H1 (cell line): ENCODE results near the gene GINS2. TPM values are rescaled to one million over a fixed set of nuclear protein-coding genes. Genes with fewer than 3 reads are reported as not detected.

Experiments
- CTCF ChIA-PET: fragments of 300-600 bp; sonication (Branson Sonifier 250); formaldehyde crosslinking; loops from one replicate; lab custom pipeline; 2021; ENCODE audit not compliant: partially characterized antibody; lab: Charles Lee
- POLR2A ChIA-PET: fragments of 300-600 bp; sonication (Branson Sonifier 250); formaldehyde crosslinking; loops from one replicate; lab custom pipeline; 2021; ENCODE audit warnings: inconsistent platforms; ENCODE audit not compliant: partially characterized antibody; lab: Charles Lee
- DNase-seq, 2 experiments: peaks; one replicate each; pipeline versions ENCODE4 v3.0.0 to v3.0.0-alpha.2; 2010 to 2022; ENCODE audit warnings: low spot score in 2 of 2, low read depth in 1 of 2, mixed read lengths in 1 of 2
- FAIRE-seq: peaks from 2 replicates; lab custom pipeline; 2011; peaks lifted over from hg19 to GRCh38; lab: Jason Lieb, UNC
- H2AFZ ChIP-seq: 2 replicates; pipeline ENCODE4 v1.8.1; 2012; ENCODE audit warnings: low read length, inconsistent platforms
- H2AK5ac ChIP-seq: 2 replicates; pipeline ENCODE4 v1.6.1; 2013; ENCODE audit warnings: low read depth, low read length
- H2BK120ac ChIP-seq: replicated peaks from 2 replicates; pipeline ENCODE3; 2013; ENCODE audit warnings: low read depth, low read length, inconsistent platforms
- H2BK12ac ChIP-seq: 2 replicates; pipeline ENCODE4 v1.6.1; 2013; ENCODE audit warnings: low read depth, low read length
- H2BK15ac ChIP-seq: 2 replicates; pipeline ENCODE4 v1.6.1; 2013; ENCODE audit warnings: low read length
- H2BK20ac ChIP-seq: 2 replicates; pipeline ENCODE4 v1.6.1; 2013; ENCODE audit warnings: low read length
- H2BK5ac ChIP-seq: 2 replicates; pipeline ENCODE4 v1.6.1; 2013; ENCODE audit warnings: low read depth, low read length
- H3K14ac ChIP-seq: 2 replicates; pipeline ENCODE4 v1.6.1; 2013; ENCODE audit warnings: inconsistent platforms; ENCODE audit not compliant: insufficient read length
- H3K18ac ChIP-seq: 2 replicates; pipeline ENCODE4 v1.6.1; 2013; ENCODE audit warnings: low read length; ENCODE audit errors: extremely low read depth
- H3K23ac ChIP-seq: 2 replicates; pipeline ENCODE4 v1.6.1; 2013; ENCODE audit warnings: inconsistent platforms; ENCODE audit not compliant: insufficient read length
- H3K23me2 ChIP-seq: 2 replicates; pipeline ENCODE4 v1.6.1; 2013; ENCODE audit warnings: low read depth, low read length
- H3K27ac ChIP-seq: 2 replicates; pipeline ENCODE4 v1.6.1; 2011; ENCODE audit warnings: low read depth, low read length, inconsistent platforms
- H3K27me3 ChIP-seq, 4 experiments: replicated peaks in 1 of 4; 1 replicate in 1 of 4; 2 replicates in 3 of 4; pipeline versions ENCODE4 v1.6.1 to v1.8.1; 2011 to 2013; ENCODE audit warnings: low read length in 3 of 4, mild to moderate bottlenecking in 3 of 4, inconsistent platforms in 2 of 4, mixed read lengths in 2 of 4, moderate library complexity in 1 of 4; ENCODE audit not compliant: control insufficient read depth in 3 of 4, insufficient read depth in 3 of 4; ENCODE audit errors: extremely low read depth in 1 of 4
- H3K36me3 ChIP-seq, 4 experiments: 2 replicates each; pipeline versions ENCODE4 v1.6.1 to v1.8.1; 2011 to 2013; ENCODE audit warnings: mild to moderate bottlenecking in 4 of 4, low read length in 3 of 4, moderate library complexity in 2 of 4, control low read depth in 1 of 4, inconsistent platforms in 1 of 4; ENCODE audit not compliant: insufficient read depth in 4 of 4, control insufficient read depth in 2 of 4
- H3K4ac ChIP-seq: replicated peaks from 2 replicates; pipeline ENCODE3; 2013; ENCODE audit warnings: low read length, low read depth, mixed read lengths, inconsistent platforms; ENCODE audit not compliant: insufficient read length
- H3K4me1 ChIP-seq, 4 experiments: replicated peaks in 1 of 4; 1 replicate in 1 of 4; 2 replicates in 3 of 4; pipeline versions ENCODE4 v1.6.1 to v1.8.1; 2011 to 2013; ENCODE audit warnings: low read length in 3 of 4, inconsistent platforms in 2 of 4, mixed read lengths in 1 of 4; ENCODE audit not compliant: insufficient read depth in 4 of 4, control insufficient read depth in 3 of 4
- H3K4me2 ChIP-seq, 2 experiments: 2 replicates each; pipeline versions ENCODE4 v1.6.1 to v1.8.1; 2011 to 2013; ENCODE audit warnings: low read depth in 2 of 2, low read length in 2 of 2, control low read depth in 1 of 2, inconsistent platforms in 1 of 2, mild to moderate bottlenecking in 1 of 2; ENCODE audit not compliant: insufficient read depth in 1 of 2
- H3K4me3 ChIP-seq, 4 experiments: fragments of 200-600, 300-600 bp in 1 of 4; sonication (generic), shearing (Covaris generic), sonication (Bioruptor Twin) in 1 of 4; 2 replicates each; pipeline versions ENCODE4 v1.5.1 to v1.8.1; 2011 to 2016; ENCODE audit warnings: low read length in 4 of 4, low read depth in 3 of 4, control low read depth in 2 of 4, inconsistent platforms in 2 of 4, mild to moderate bottlenecking in 2 of 4, mixed read lengths in 1 of 4, moderate library complexity in 1 of 4; ENCODE audit not compliant: insufficient read depth in 2 of 4; ENCODE audit errors: extremely low read depth in 1 of 4
- H3K56ac ChIP-seq: replicated peaks from 2 replicates; pipeline ENCODE3; 2013; ENCODE audit warnings: low read depth, mild to moderate bottlenecking, mixed read lengths, low read length, inconsistent platforms; ENCODE audit not compliant: insufficient read length
- H3K79me1 ChIP-seq: 2 replicates; pipeline ENCODE4 v1.6.1; 2013; ENCODE audit warnings: low read depth, low read length, control low read depth
- H3K79me2 ChIP-seq, 2 experiments: 2 replicates each; pipeline versions ENCODE4 v1.6.1 to v1.8.1; 2012 to 2013; ENCODE audit warnings: low read length in 2 of 2, mild to moderate bottlenecking in 2 of 2, inconsistent platforms in 1 of 2; ENCODE audit not compliant: insufficient read depth in 2 of 2, control insufficient read depth in 1 of 2
- H3K9ac ChIP-seq, 4 experiments: replicated peaks in 1 of 4; 1 replicate in 1 of 4; 2 replicates in 3 of 4; pipeline versions ENCODE4 v1.6.1 to v1.8.1; 2011 to 2013; ENCODE audit warnings: low read depth in 3 of 4, low read length in 3 of 4, control low read depth in 2 of 4, mild to moderate bottlenecking in 2 of 4, moderate library complexity in 2 of 4, inconsistent platforms in 1 of 4; ENCODE audit errors: extremely low read depth in 1 of 4
- H3K9me3 ChIP-seq, 2 experiments: 2 replicates each; pipeline versions ENCODE4 v1.6.1 to v1.8.1; 2012 to 2013; ENCODE audit warnings: mild to moderate bottlenecking in 2 of 2, moderate library complexity in 2 of 2, control low read depth in 1 of 2, inconsistent platforms in 1 of 2, low read depth in 1 of 2, low read length in 1 of 2, mixed read lengths in 1 of 2; ENCODE audit not compliant: insufficient read depth in 2 of 2
- H4K20me1 ChIP-seq, 2 experiments: replicated peaks in 1 of 2; 2 replicates each; pipeline versions ENCODE3 to v1.8.1; 2011 to 2013; ENCODE audit warnings: inconsistent platforms in 2 of 2, low read length in 2 of 2, mild to moderate bottlenecking in 1 of 2; ENCODE audit not compliant: insufficient read depth in 2 of 2, control insufficient read depth in 1 of 2
- H4K5ac ChIP-seq: 2 replicates; pipeline ENCODE4 v1.6.1; 2013; ENCODE audit warnings: low read length, low read depth, mixed read lengths, inconsistent platforms; ENCODE audit not compliant: insufficient read length
- H4K8ac ChIP-seq: 2 replicates; pipeline ENCODE4 v1.8.0; 2013; ENCODE audit warnings: mild to moderate bottlenecking, moderate library complexity, low read length, inconsistent platforms; ENCODE audit not compliant: insufficient read depth; ENCODE audit errors: extremely low read depth
- H4K91ac ChIP-seq: replicated peaks from 2 replicates; pipeline ENCODE3; 2013; ENCODE audit warnings: low read length, mixed read lengths, inconsistent platforms; ENCODE audit not compliant: insufficient read length
- NRF1 ChIP-seq: IDR thresholded peaks from 2 replicates; pipeline ENCODE4 v1.6.1; 2011; ENCODE audit warnings: mild to moderate bottlenecking, low read depth, low read length, improper control_type of control experiment
- SIX5 ChIP-seq: IDR thresholded peaks from 2 replicates; pipeline ENCODE4 v1.6.1; 2011; ENCODE audit warnings: mild to moderate bottlenecking, low read depth, low read length
- WGBS, 2 experiments: shearing (Covaris generic) in 1 of 2; methylation state at CpG; one replicate each; pipeline versions ENCODE4 v1.1.6 to v1.1.7; 2013 to 2015; ENCODE audit warnings: low lambda C conversion rate in 2 of 2, mixed read lengths in 2 of 2, inconsistent platforms in 1 of 2, low coverage in 1 of 2, missing lambda C conversion rate in 1 of 2; ENCODE audit not compliant: insufficient replicate concordance in 2 of 2, insufficient coverage in 1 of 2, insufficient read length in 1 of 2; ENCODE audit errors: extremely low coverage in 1 of 2, missing lambda C conversion rate in 1 of 2; 5-methylcytosine and 5-hydroxymethylcytosine counted together
- polyA plus RNA-seq, 7 experiments: library from polyadenylated mRNA; depleted of rRNA in 3 of 7; stranded (reverse) in 5 of 7; unstranded in 2 of 7; fragments of >200 nt in 5 of 7; fragments of 200-250 nt in 2 of 7; gene quantifications; 1 replicate in 5 of 7; 2 replicates in 1 of 7; 4 replicates in 1 of 7; pipeline versions ENCODE4 v1.2.1 to v1.2.3, GENCODE V29; 2011 to 2013; ENCODE audit warnings: missing spikeins in 2 of 7, mixed read lengths in 2 of 7
- total RNA-seq: library from RNA; stranded (reverse); fragmentation: NEBNext Ultra II Directional; extraction: Animal tissue kit (Norgen Biotek cat#: 25700); gene quantifications from 2 replicates; pipeline ENCODE4 v1.2.1, GENCODE V29; 2021

Gene GINS2
- total and polyA plus RNA-seq, 2 of the 8 experiments (the other 6 are each of a cell fraction or from before 2014, with no cell fraction given): 29.4 to 59.1 TPM

DNA sequence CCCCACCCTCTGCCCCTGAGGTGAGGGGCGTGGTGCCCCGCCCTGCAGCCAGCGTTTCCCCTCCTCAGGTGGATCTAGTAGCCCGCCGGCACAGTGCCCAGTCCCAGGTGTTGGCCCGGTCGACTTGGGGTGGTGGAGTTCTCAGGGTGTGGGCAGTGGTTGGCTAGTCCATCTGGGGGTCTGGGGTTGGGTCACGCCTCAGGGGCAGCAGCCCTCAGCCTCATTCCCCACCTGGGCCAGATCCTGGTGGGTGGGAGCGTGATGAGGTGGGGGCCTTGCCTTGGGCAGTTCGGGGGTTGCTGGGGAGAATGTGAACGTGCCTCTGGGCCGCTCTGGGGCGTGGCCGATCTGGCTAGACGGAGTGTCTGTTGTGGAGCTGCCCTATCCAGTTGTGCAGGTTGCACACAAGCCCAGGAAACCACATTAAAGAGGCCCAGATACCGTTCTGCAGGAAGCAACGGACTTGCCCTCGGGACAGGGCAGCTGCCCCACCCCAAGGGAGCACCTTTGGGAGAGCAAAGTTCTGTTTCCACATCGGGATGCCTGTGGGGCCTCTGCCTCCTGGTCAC lies 43.6 kb downstream of the GINS2 start:
- Histone ChIP-seq H4K20me1 (peaks cover 28 to 48% of the 10 kb centered on the region in 2 experiments), H4K8ac (no peak overlapping the region; the same call in 1 of the 2 replicates), H3K79me2 (peaks cover 0 to 63% of the 10 kb centered on the region in 2 experiments; a peak in 2 of 4 replicates), H3K79me1 (peaks cover 18% of the 10 kb centered on the region), H3K23ac (no peak overlapping the region), H4K91ac (no peak overlapping the region), H2BK20ac (no peak overlapping the region), H3K9me3 (no peaks in the 10 kb centered on the region), H3K27ac (no peak overlapping the region), H2BK15ac (no peak overlapping the region), H3K27me3 (no peaks in the 10 kb centered on the region), H2BK120ac (no peak overlapping the region), H3K23me2 (no peaks in the 10 kb centered on the region), H3K4me1 (peaks cover 0 to 3% (median 0%) of the 10 kb centered on the region in 4 experiments; a peak in 3 of 7 replicates), H2AK5ac (no peak overlapping the region), H3K14ac (no peak overlapping the region), H3K9ac (no peak overlapping the region), H3K4ac (no peak overlapping the region), H3K18ac (no peak overlapping the region), H2BK12ac (no peak overlapping the region), H3K36me3 (peaks cover 2 to 12% (median 3%) of the 10 kb centered on the region in 4 experiments; a peak in 6 of 8 replicates), H3K4me2 (no peak overlapping the region), H3K4me3 (no peak overlapping the region), H4K5ac (no peak overlapping the region), H2AFZ (no peak overlapping the region), H2BK5ac (no peak overlapping the region), H3K56ac (no peak overlapping the region)
- no peak for DNase-seq
- ChIA-PET POLR2A (no interaction called here), CTCF (interaction anchor here (1.2 to 2.9 kb wide), 4 partner anchors 10 to 49 kb away, joined by 3 to 10 read pairs (median 7); no protein-coding TSS in a partner anchor)
- WGBS, 2 experiments: 90% methylated on average over 19 of the region's 19 CpGs; no CpG with 5 or more reads in 1 of the 2 experiments
- no peak for FAIRE-seq
- TF ChIP-seq SIX5: no peak
- TF ChIP-seq NRF1: no peak
